GM19467 (cell line): Measurements from ENCODE around the gene ST6GALNAC1.

ENCODE experiments used
- ATAC-seq: cut with Tn5 transposase; IDR thresholded peaks from one replicate; pipeline ENCODE4 v1.9.1; 2021; ENCODE audit warnings: mild to moderate bottlenecking, moderate library complexity; ENCODE audit not compliant: unreplicated experiment

Gene ST6GALNAC1

DNA sequence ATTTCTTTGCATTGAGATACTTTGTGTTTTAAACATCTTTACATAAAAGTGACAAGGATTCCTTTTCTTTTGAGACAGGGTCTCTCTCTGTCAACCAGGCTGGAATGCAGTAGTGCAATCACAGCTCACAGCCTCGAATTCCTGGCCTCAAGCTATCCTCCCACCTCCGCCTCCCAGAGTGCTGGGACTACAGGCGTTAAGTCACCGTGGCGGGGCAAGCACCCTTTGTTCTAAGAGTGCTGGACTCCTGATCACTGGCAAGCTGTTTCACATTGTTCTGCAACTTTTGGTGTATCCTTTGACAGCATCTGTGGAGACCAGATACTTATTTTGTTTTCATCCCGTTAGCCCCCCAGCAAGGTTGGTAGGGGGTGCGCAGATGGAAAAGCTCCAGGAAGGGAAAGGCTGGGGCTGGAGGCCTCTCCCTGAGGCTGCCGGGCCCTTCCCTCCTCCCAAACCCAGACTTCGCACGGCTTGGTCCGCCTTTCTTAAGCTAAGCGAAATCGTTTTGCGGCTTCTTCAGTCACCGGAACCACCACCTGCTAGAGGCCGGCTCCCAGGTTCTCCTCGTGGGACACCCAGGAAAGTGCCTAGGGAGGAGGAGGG is 59.0 kb downstream of the ST6GALNAC1 start:
- no peak for ATAC-seq

DNA sequence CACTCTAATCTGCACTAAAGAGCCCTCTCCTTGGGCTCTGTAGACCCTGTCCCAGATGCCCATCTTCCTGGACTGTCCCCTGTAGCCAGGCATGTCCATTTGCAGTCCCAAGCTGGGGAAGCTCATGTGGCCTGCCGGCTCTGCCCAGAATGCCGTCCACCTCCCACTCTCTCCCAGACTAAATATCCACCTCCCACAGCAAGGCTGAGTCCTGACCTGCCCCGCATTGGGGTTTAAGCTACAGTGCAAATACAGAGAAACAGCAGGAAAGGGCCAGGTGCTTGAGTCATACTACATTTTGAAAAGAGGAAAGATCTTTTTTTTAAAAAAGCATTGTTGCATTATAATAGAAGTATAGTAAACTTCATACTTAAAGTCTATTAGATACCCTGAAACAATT is 60.9 kb downstream of the ST6GALNAC1 start:
- no peak for ATAC-seq

DNA sequence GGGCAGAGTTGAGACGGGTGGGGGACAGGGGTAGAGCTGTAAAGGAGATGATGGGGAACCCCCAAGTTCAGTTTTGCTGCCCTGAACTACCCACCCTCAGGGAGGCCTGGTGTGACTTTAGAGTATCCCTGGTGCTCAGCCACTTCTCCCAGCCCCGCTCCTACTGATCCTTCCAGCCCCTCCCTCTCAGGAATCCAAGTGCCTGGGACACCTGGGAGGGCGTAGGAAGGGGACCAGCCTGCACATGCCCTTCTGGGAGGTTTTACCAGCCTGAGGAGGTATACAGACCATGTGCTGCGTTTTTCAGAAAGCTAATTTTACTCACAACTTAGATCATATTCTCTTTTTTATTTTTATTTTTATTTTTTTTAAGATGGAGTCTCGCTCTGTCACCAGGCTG is 62.0 kb downstream of the ST6GALNAC1 start:
- no peak for ATAC-seq

DNA sequence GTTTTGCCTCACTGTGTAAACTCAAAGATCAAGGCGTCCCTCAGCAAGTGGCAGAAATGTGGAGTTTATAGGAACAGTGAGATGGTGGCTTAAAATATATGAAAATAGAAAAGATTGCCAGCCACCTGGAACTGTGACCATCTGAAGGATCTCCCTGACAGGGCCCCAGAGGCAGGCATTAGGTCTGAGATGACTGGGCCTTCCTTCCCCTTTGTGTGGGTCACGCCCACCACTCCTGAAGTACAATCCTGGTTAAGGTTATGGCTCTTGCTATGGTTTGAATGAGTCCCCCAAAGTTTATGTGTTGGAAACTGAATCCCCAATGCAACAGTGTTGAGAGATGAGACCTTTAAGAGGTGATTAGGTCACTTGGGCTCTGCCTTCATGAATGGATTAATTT is 64.3 kb downstream of the ST6GALNAC1 start:
- no peak for ATAC-seq

DNA sequence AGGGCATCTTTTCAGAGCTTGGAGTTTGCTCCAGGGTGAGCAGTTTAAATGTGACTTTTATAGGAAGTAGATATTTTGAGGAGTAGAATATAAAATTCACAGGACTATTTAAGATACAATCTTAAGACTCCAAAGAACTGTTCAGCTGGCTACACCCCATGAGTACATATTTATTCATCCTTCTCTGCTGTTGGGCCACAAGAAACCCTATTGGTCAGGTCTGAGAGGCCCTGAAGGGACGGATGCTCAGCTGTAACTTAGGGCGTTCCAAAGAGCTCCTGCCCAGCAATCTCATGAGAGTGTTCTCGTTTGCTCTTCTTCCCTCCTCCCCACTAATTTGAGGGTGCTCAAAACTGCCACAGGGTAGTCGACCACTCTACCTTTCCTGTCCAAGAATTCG is 65.2 kb downstream of the ST6GALNAC1 start:
- no peak for ATAC-seq

DNA sequence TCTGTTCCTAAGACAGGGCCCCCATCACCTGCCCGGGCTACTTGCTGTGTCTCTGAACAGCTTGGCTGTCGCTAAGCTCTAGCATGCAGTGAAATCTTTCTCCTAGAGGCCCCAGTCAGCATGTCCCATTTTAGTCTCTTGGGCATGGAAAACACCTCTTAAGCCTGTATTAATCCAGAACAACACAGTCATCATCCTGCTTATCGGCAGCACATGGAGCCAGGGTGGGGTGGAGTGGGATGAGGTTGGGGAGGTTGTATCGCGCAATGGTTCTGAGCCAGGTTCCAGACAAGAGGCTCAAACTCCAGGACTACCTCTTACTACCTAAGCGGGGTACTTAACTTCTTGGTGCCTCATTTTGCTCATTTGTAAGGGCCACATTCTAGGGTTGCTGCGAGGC is 65.7 kb downstream of the ST6GALNAC1 start:
- ATAC-seq, result no peak

DNA sequence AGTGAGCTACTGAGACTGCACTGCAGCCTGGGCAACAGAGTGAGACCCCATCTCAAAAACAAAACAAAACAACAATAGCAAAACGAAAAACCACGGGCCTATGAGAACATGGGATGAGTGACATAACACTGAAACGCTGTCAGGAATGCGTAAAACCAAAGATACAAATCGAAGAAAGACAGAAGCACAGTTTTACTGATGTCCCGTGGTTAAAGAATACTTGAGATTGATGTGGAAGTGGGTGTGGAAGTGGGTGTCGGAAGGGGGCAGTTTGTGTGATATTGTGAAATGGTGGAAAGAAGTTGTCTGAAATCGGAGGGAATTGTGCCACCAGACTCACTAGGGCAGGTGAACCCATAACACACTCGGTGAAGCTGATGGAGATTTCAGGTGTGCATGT is 67.4 kb downstream of the ST6GALNAC1 start:
- ATAC-seq, result no peak

DNA sequence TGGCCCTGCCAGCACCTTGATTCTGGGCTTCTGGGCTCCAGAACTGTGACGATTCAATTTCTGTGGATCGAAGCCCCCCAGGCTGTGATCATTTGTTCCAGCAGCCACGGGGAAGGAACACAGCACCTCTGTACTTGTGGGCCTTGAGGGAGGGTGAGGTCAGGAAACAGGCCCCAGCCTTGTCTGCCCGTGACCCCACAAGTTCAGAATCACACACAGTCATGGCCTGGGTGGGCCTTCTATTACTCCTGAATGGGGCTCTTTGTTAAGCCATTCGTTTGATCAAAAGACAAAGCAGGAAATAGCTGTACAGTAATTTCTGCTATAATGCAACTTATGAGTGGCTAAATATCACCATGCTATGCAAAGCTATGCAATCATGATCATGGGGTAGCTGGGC is 68.0 kb downstream of the ST6GALNAC1 start:
- ATAC-seq, result no peak
